Stimulated activated CD8-positive, alpha-beta memory T cell treated with anti-CD3 and anti-CD28 coated beads, Interleukin-12 subunit alpha, Interleukin-12 subunit beta, amount 100 ng/mL, for 1 hour (primary cell): Measurements from ENCODE around the gene USP17L5.
"Not testable (repeated sequence)": the region's sequence is repeated elsewhere in the genome, so short reads cannot be mapped to it uniquely, and the experiment has no call there.

ENCODE experiments used
- DNase-seq: peaks from one replicate; pipeline ENCODE4 v3.0.0-alpha.2; 2020; ENCODE audit warnings: low read depth

USP17L5 gene

GRCh38 chr4:9339103-9339502 lies at the start of gene USP17L5:
USP17L5 (plus strand) TSS chr4:9339403; CDS start chr4:9339403, 0 bp downstream.
- DNase-seq = not testable (repeated sequence)

- DNase-seq = not testable (repeated sequence)
Measured at GRCh38 chr4:9324191-9324590, 15.0 kb upstream of the USP17L5 start.

- not testable (repeated sequence) for DNase-seq
Measured at GRCh38 chr4:9324865-9325264, 14.3 kb upstream of the USP17L5 start, which contains the start of gene USP17L24. USP17L24 (plus strand) TSS chr4:9325165; CDS start chr4:9325165, 0 bp downstream.

- not testable (repeated sequence) for DNase-seq
Measured at GRCh38 chr4:9329611-9330010, 9.6 kb upstream of the USP17L5 start, which contains the start of gene USP17L25. USP17L25 (plus strand) TSS chr4:9329911; CDS start chr4:9329911, 0 bp downstream.

- DNase-seq = not testable (repeated sequence)
Measured at GRCh38 chr4:9334358-9334757, 4.8 kb upstream of the USP17L5 start, which contains the start of gene USP17L26. USP17L26 (plus strand) TSS chr4:9334658; CDS start chr4:9334658, 0 bp downstream.

GRCh38 chr4:9343848-9344247 lies 4.6 kb downstream of the USP17L5 start, which contains the start of gene USP17L27:
USP17L27 (plus strand) TSS chr4:9344148; CDS start chr4:9344148, 0 bp downstream.
- DNase-seq = not testable (repeated sequence)

- DNase-seq = not testable (repeated sequence)
Measured at GRCh38 chr4:9348593-9348992, 9.4 kb downstream of the USP17L5 start, which contains the start of gene USP17L28. USP17L28 (plus strand) TSS chr4:9348893; CDS start chr4:9348893, 0 bp downstream.

- not testable (repeated sequence) for DNase-seq
Measured at GRCh38 chr4:9350866-9351265, 11.7 kb downstream of the USP17L5 start.

GRCh38 chr4:9353338-9353737 lies 14.1 kb downstream of the USP17L5 start, which contains the start of gene USP17L29:
USP17L29 (plus strand) TSS chr4:9353638; CDS start chr4:9353638, 0 bp downstream.
- DNase-seq = not testable (repeated sequence)

GRCh38 chr4:9362829-9363228 lies 23.6 kb downstream of the USP17L5 start, which contains the start of gene USP17L30:
USP17L30 (plus strand) TSS chr4:9363129; CDS start chr4:9363129, 0 bp downstream.
- not testable (repeated sequence) for DNase-seq

- not testable (repeated sequence) for DNase-seq
Measured at GRCh38 chr4:9379881-9380280, 40.7 kb downstream of the USP17L5 start.

- DNase-seq = peak; percentile 26
Measured at GRCh38 chr4:9381012-9381534, 41.9 kb downstream of the USP17L5 start.

- no peak for DNase-seq
Measured at GRCh38 chr4:9384126-9384525, 44.9 kb downstream of the USP17L5 start.

- DNase-seq = not testable (repeated sequence)
Measured at GRCh38 chr4:9389001-9389400, 49.8 kb downstream of the USP17L5 start.
